Measurements from ENCODE around the gene ZEB2. TPM values are rescaled to one million over a fixed set of nuclear protein-coding genes. Genes with fewer than 3 reads are reported as not detected.
A peak's percentile ranks its signal among the peaks of the same experiment; 100 is the strongest.

ZEB2 gene
- total RNA-seq, 1 donor from 2014 or later = 106 TPM

- DNase-seq (ENCODE audit: low spot score) = no peak
- H3K9ac ChIP-seq = peak overlapping the region; percentile 68
- H3K4me3 Mint-ChIP-seq = peak overlapping the region; percentile 93
- H3K36me3 Mint-ChIP-seq = peaks cover 8% of the 10 kb centered on the region
- no peaks in the 10 kb centered on the region for H3K36me3 ChIP-seq
- peaks cover 49% of the 10 kb centered on the region for H4K20me1 ChIP-seq (ENCODE audit: low read depth)
- H3K9me3 ChIP-seq (ENCODE audit: low read depth) = no peaks in the 10 kb centered on the region
- TF ChIP-seq EZH2 (IDR thresholded peaks at IDR 0.05) = no peak
- no peak for TF ChIP-seq EZH2phosphoT487 (IDR thresholded peaks at IDR 0.05)
- no peak for TF ChIP-seq CTCF (IDR thresholded peaks at IDR 0.05)
- H3K27ac Mint-ChIP-seq = peak overlapping the region; percentile 99
- H3K4me3 ChIP-seq = peak overlapping the region; percentile 75
- peaks cover 54% of the 10 kb centered on the region for H3K4me1 Mint-ChIP-seq
- H3K27me3 Mint-ChIP-seq (ENCODE audit: insufficient read depth, low read depth) = peaks cover 3% of the 10 kb centered on the region
- H3K4me2 ChIP-seq = peak overlapping the region; percentile 96
- H2AFZ ChIP-seq (replicated peaks) = no peak overlapping the region
- H3K9me3 Mint-ChIP-seq = peaks cover 2% of the 10 kb centered on the region
- H3F3A ChIP-seq (ENCODE audit: low read depth) = peaks cover 69% of the 10 kb centered on the region
- peaks cover 51% of the 10 kb centered on the region for H3K4me1 ChIP-seq
- peak overlapping the region; percentile 16 for H3K27ac ChIP-seq
- no peaks in the 10 kb centered on the region for H3K27me3 ChIP-seq
- H3K79me2 ChIP-seq (ENCODE audit: low read depth) = peaks cover 98% of the 10 kb centered on the region
Observed at GRCh38 chr2:144515099-144515695, 4.7 kb downstream of the ZEB2 start.

- DNase-seq (ENCODE audit: low spot score) = no peak
- peaks cover 2% of the 10 kb centered on the region for H3K9me3 Mint-ChIP-seq
- peaks cover 54% of the 10 kb centered on the region for H4K20me1 ChIP-seq (ENCODE audit: low read depth)
- peak overlapping the region; percentile 16 for H3K27ac ChIP-seq
- H3K36me3 ChIP-seq = no peaks in the 10 kb centered on the region
- peaks cover 59% of the 10 kb centered on the region for H3K4me1 Mint-ChIP-seq
- peaks cover 3% of the 10 kb centered on the region for H3K27me3 Mint-ChIP-seq (ENCODE audit: insufficient read depth, low read depth)
- H3K4me2 ChIP-seq = peak overlapping the region; percentile 96
- peak overlapping the region; percentile 93 for H3K4me3 Mint-ChIP-seq
- peak overlapping the region; percentile 68 for H3K9ac ChIP-seq
- peak overlapping the region; percentile 75 for H3K4me3 ChIP-seq
- H3K4me1 ChIP-seq = peaks cover 57% of the 10 kb centered on the region
- H3K27ac Mint-ChIP-seq = peak overlapping the region; percentile 99
- H3K9me3 ChIP-seq (ENCODE audit: low read depth) = no peaks in the 10 kb centered on the region
- peaks cover 100% of the 10 kb centered on the region for H3K79me2 ChIP-seq (ENCODE audit: low read depth)
- H3K27me3 ChIP-seq = no peaks in the 10 kb centered on the region
- no peak overlapping the region for H2AFZ ChIP-seq (replicated peaks)
- TF ChIP-seq EZH2 (IDR thresholded peaks at IDR 0.05) (no peak), EZH2phosphoT487 (IDR thresholded peaks at IDR 0.05) (no peak), CTCF (IDR thresholded peaks at IDR 0.05) (no peak)
- peaks cover 8% of the 10 kb centered on the region for H3K36me3 Mint-ChIP-seq
- H3F3A ChIP-seq (ENCODE audit: low read depth) = peaks cover 69% of the 10 kb centered on the region
Observed at GRCh38 chr2:144514616-144515091, 5.3 kb downstream of the ZEB2 start.

- peaks cover 8% of the 10 kb centered on the region for H3K36me3 Mint-ChIP-seq
- peaks cover 2% of the 10 kb centered on the region for H3K9me3 Mint-ChIP-seq
- Histone ChIP-seq H3F3A (ENCODE audit: low read depth) (peaks cover 73% of the 10 kb centered on the region), H3K36me3 (no peaks in the 10 kb centered on the region), H3K4me2 (peak overlapping the region; percentile 96), H3K9me3 (ENCODE audit: low read depth) (no peaks in the 10 kb centered on the region), H3K4me1 (peaks cover 68% of the 10 kb centered on the region), H3K9ac (no peak overlapping the region), H4K20me1 (ENCODE audit: low read depth) (peaks cover 66% of the 10 kb centered on the region), H3K27ac (no peak overlapping the region), H2AFZ (replicated peaks) (no peak overlapping the region), H3K79me2 (ENCODE audit: low read depth) (peaks cover 100% of the 10 kb centered on the region), H3K27me3 (no peaks in the 10 kb centered on the region), H3K4me3 (peak overlapping the region; percentile 75)
- TF ChIP-seq EZH2 (IDR thresholded peaks at IDR 0.05) (no peak), CTCF (IDR thresholded peaks at IDR 0.05) (no peak), EZH2phosphoT487 (IDR thresholded peaks at IDR 0.05) (no peak)
- DNase-seq (ENCODE audit: low spot score) = peak; percentile 53
- peaks cover 3% of the 10 kb centered on the region for H3K27me3 Mint-ChIP-seq (ENCODE audit: insufficient read depth, low read depth)
- H3K4me1 Mint-ChIP-seq = peaks cover 70% of the 10 kb centered on the region
- peak overlapping the region; percentile 99 for H3K27ac Mint-ChIP-seq
- peak overlapping the region; percentile 93 for H3K4me3 Mint-ChIP-seq
Observed at GRCh38 chr2:144513388-144514101, 6.4 kb downstream of the ZEB2 start.
